Osteoblast (primary cell): ENCODE measurements around the gene DTNB. TPM values are rescaled to one million over a fixed set of nuclear protein-coding genes. Genes with fewer than 3 reads are reported as not detected.

Experiments
- DNase-seq: peaks from one replicate; pipeline ENCODE4 v3.0.0; 2011; ENCODE audit warnings: low spot score, mixed read lengths; ENCODE audit not compliant: insufficient read length; ENCODE audit errors: missing footprints
- H2AFZ ChIP-seq: 2 replicates; pipeline ENCODE4 v1.6.0; 2011; ENCODE audit warnings: mild to moderate bottlenecking, low read length
- H3K27ac ChIP-seq: 2 replicates; pipeline ENCODE4 v1.5.1; 2011; ENCODE audit warnings: mild to moderate bottlenecking, low read depth, low read length, moderate library complexity
- H3K27me3 ChIP-seq: 2 replicates; pipeline ENCODE4 v1.6.0; 2012; ENCODE audit warnings: mild to moderate bottlenecking, control low read depth, inconsistent platforms, low read length, moderate library complexity; ENCODE audit not compliant: insufficient read depth
- H3K36me3 ChIP-seq: 2 replicates; pipeline ENCODE4 v1.5.1; 2011; ENCODE audit warnings: mild to moderate bottlenecking, low read length, control low read depth, moderate library complexity; ENCODE audit not compliant: insufficient read depth
- H3K4me1 ChIP-seq: 2 replicates; pipeline ENCODE4 v1.5.1; 2011; ENCODE audit warnings: mild to moderate bottlenecking, low read length, control low read depth, moderate library complexity; ENCODE audit not compliant: insufficient read depth
- H3K4me2 ChIP-seq: 2 replicates; pipeline ENCODE4 v1.6.0; 2011; ENCODE audit warnings: mild to moderate bottlenecking, low read length; ENCODE audit not compliant: insufficient read depth
- H3K4me3 ChIP-seq: fragments of 200-600 bp; sonication (generic); 3 replicates; pipeline ENCODE4 v1.5.1; 2012; ENCODE audit warnings: mild to moderate bottlenecking, low read length, inconsistent platforms; ENCODE audit not compliant: insufficient read depth
- H3K79me2 ChIP-seq: 2 replicates; pipeline ENCODE4 v1.6.0; 2012; ENCODE audit warnings: mild to moderate bottlenecking, low read length, control low read depth, inconsistent platforms; ENCODE audit not compliant: insufficient read depth
- H3K9me3 ChIP-seq: 2 replicates; pipeline ENCODE4 v1.5.1; 2011; ENCODE audit warnings: low read depth, low read length, control low read depth
- H4K20me1 ChIP-seq: 2 replicates; pipeline ENCODE4 v1.6.0; 2012; ENCODE audit warnings: mild to moderate bottlenecking, low read length, control low read depth; ENCODE audit not compliant: insufficient read depth
- CTCF ChIP-seq: IDR thresholded peaks from 2 replicates; pipeline ENCODE4 v1.5.1; 2011; ENCODE audit warnings: mild to moderate bottlenecking, low read depth, low read length, moderate library complexity; ENCODE audit errors: extremely low read depth
- total RNA-seq: library from RNA; depleted of rRNA; stranded (reverse); fragments of >200 nt; gene quantifications from 2 replicates; pipeline ENCODE4 v1.2.3, GENCODE V29; 2012

DTNB gene
- total RNA-seq, 1 donor, result 9.8 TPM

- H3K27me3 ChIP-seq, result no peaks in the 10 kb centered on the region
- H3K79me2 ChIP-seq, result no peaks in the 10 kb centered on the region
- H3K4me2 ChIP-seq, result no peak overlapping the region
- DNase-seq, result no peak
- H3K4me1 ChIP-seq, result peaks cover 7% of the 10 kb centered on the region
- TF ChIP-seq CTCF, result no peak
- H3K9me3 ChIP-seq, result peaks cover 2% of the 10 kb centered on the region
- H3K27ac ChIP-seq, result no peak overlapping the region
- H2AFZ ChIP-seq, result no peak overlapping the region
- no peaks in the 10 kb centered on the region for H3K36me3 ChIP-seq
- H3K4me3 ChIP-seq, result no peak overlapping the region
- no peaks in the 10 kb centered on the region for H4K20me1 ChIP-seq
Observed at GRCh38 chr2:25479761-25480160, 193.6 kb downstream of the DTNB start.

GRCh38 chr2:25478736-25479135, 194.6 kb downstream of the DTNB start:
- no peak for DNase-seq
- peaks cover 7% of the 10 kb centered on the region for H3K4me1 ChIP-seq
- no peak for TF ChIP-seq CTCF
- peaks cover 2% of the 10 kb centered on the region for H3K9me3 ChIP-seq
- H3K36me3 ChIP-seq, result no peaks in the 10 kb centered on the region
- H3K27ac ChIP-seq, result no peak overlapping the region
- no peak overlapping the region for H2AFZ ChIP-seq
- no peaks in the 10 kb centered on the region for H3K79me2 ChIP-seq
- no peak overlapping the region for H3K4me3 ChIP-seq
- no peaks in the 10 kb centered on the region for H3K27me3 ChIP-seq
- no peak overlapping the region for H3K4me2 ChIP-seq
- no peaks in the 10 kb centered on the region for H4K20me1 ChIP-seq

- Histone ChIP-seq H3K27ac (no peak overlapping the region), H3K9me3 (peaks cover 2% of the 10 kb centered on the region), H3K79me2 (no peaks in the 10 kb centered on the region), H2AFZ (no peak overlapping the region), H3K36me3 (no peaks in the 10 kb centered on the region), H3K4me2 (no peak overlapping the region), H3K4me1 (no peaks in the 10 kb centered on the region), H3K4me3 (no peak overlapping the region), H4K20me1 (no peaks in the 10 kb centered on the region), H3K27me3 (no peaks in the 10 kb centered on the region)
- no peak for DNase-seq
- TF ChIP-seq CTCF, result no peak
Observed at GRCh38 chr2:25473758-25474340, 199.5 kb downstream of the DTNB start.

- Histone ChIP-seq H2AFZ (no peak overlapping the region), H4K20me1 (no peaks in the 10 kb centered on the region), H3K79me2 (no peaks in the 10 kb centered on the region), H3K36me3 (no peaks in the 10 kb centered on the region), H3K4me2 (no peak overlapping the region), H3K9me3 (peaks cover 2% of the 10 kb centered on the region), H3K27me3 (no peaks in the 10 kb centered on the region), H3K4me3 (no peak overlapping the region), H3K4me1 (no peaks in the 10 kb centered on the region), H3K27ac (no peak overlapping the region)
- TF ChIP-seq CTCF, result no peak
- DNase-seq, result no peak
Observed at GRCh38 chr2:25473131-25473530, 200.2 kb downstream of the DTNB start.
